Activated naive CD4-positive, alpha-beta T cell treated with anti-CD3 and anti-CD28 coated beads, Interleukin-2, amount 50 U/mL, for 16 hours (primary cell): ENCODE data around the gene PEX10.

Experiments
- DNase-seq: peaks from one replicate; pipeline ENCODE4 v3.0.0-alpha.2; 2020

Gene PEX10

GRCh38 chr1:2372551-2373490, 39.5 kb downstream of the PEX10 start:
- DNase-seq = no peak

- no peak for DNase-seq
Observed at GRCh38 chr1:2368053-2368744, 44.2 kb downstream of the PEX10 start.

- DNase-seq = no peak
Observed at GRCh38 chr1:2363847-2364513, 48.4 kb downstream of the PEX10 start.

GRCh38 chr1:2360588-2361364, 51.6 kb downstream of the PEX10 start:
- no peak for DNase-seq

- no peak for DNase-seq
Observed at GRCh38 chr1:2358651-2359640, 53.4 kb downstream of the PEX10 start.

GRCh38 chr1:2358072-2358471, 54.3 kb downstream of the PEX10 start:
- no peak for DNase-seq

GRCh38 chr1:2356911-2357845, 55.2 kb downstream of the PEX10 start:
- no peak for DNase-seq

- no peak for DNase-seq
Observed at GRCh38 chr1:2356401-2356800, 56.0 kb downstream of the PEX10 start.

- no peak for DNase-seq
Observed at GRCh38 chr1:2355373-2356261, 56.7 kb downstream of the PEX10 start.

- DNase-seq = no peak
Observed at GRCh38 chr1:2354511-2355372, 57.6 kb downstream of the PEX10 start.
